ENCODE results near the gene FGB.

The FGB gene

GRCh38 chr4:154618708-154619315 lies 56.0 kb downstream of the FGB start:
- peak; percentile 69; the same call in 1 of the 2 replicates for TF ChIP-seq CTCF (IDR thresholded peaks at IDR 0.05)

GRCh38 chr4:154620111-154620510 lies 57.3 kb downstream of the FGB start:
- no peak for TF ChIP-seq CTCF (IDR thresholded peaks at IDR 0.05)

Data from LNCAP (cell line).